Subcutaneous adipose tissue (tissue), 4 donors: ENCODE results near the gene PPARG. TPM values are rescaled to one million over a fixed set of nuclear protein-coding genes. Genes with fewer than 3 reads are reported as not detected.

Experiments used
- CTCF ChIP-seq: fragments of 450-650 bp; IDR thresholded peaks from one replicate; pipeline ENCODE4 v1.5.1; 2016; ENCODE audit warnings: low read depth, mild to moderate bottlenecking, control low read depth, antibody characterized with exemption, moderate library complexity
- total RNA-seq, 4 donors: library from RNA; depleted of rRNA; stranded (reverse); fragments of >200 nt; gene quantifications; one replicate each; pipeline ENCODE4 v1.1.0, GENCODE V29; 2016

The PPARG gene
- total RNA-seq, 4 donors from 2014 or later = 223 to 357 (median 337) TPM

GRCh38 chr3:12400616-12401194 lies 111.8 kb downstream of the PPARG start:
- TF ChIP-seq CTCF = no peak

GRCh38 chr3:12401208-12401607 lies 112.3 kb downstream of the PPARG start:
- TF ChIP-seq CTCF = no peak

- no peak for TF ChIP-seq CTCF
These were observed 116.8 kb downstream of the PPARG start for GRCh38 chr3:12405432-12406272.

- no peak for TF ChIP-seq CTCF
These were observed 120.3 kb downstream of the PPARG start for GRCh38 chr3:12408984-12409683.

DNA sequence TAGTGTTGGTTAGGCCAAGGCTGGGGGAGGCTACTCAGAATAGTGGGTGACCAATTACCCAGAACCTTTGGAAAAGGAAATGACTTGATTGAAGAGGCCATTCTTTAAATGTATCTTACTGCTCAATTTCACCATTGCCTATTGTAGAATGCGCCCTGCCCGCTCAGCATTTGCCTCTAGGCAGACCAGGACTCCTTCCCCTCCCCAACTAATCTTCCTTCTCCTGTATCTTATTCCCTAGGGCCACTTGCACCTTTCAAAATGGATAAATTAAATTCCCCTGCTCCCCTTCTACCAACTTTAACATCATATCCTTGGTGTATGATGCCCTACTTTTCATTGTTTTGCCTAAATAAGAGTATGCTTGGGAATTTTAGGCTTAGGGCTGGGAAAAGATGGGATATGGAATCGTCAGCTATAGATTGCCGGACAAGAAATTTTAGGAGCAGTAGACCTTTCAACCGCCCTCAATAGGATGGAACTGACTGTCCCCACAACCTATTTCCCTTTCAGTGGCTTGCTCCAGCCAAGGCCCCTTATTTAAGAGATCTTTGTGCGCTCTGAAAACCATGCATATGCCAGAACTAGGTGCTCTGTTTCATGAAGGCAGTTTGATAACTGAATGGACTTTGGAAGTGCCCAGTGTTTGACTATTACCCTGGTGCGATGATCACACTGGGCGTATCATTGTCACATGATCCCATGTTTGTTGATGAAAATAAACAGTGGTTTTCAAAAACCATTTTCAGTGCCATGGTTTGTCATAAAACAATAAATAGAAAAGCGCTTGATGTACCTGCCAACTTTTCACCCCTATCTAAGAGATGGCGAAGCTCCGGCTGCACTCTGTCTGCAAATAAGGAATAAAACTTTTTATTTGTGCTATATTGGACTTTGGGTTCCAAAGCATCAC lies 121.1 kb downstream of the PPARG start:
- TF ChIP-seq CTCF = no peak

DNA sequence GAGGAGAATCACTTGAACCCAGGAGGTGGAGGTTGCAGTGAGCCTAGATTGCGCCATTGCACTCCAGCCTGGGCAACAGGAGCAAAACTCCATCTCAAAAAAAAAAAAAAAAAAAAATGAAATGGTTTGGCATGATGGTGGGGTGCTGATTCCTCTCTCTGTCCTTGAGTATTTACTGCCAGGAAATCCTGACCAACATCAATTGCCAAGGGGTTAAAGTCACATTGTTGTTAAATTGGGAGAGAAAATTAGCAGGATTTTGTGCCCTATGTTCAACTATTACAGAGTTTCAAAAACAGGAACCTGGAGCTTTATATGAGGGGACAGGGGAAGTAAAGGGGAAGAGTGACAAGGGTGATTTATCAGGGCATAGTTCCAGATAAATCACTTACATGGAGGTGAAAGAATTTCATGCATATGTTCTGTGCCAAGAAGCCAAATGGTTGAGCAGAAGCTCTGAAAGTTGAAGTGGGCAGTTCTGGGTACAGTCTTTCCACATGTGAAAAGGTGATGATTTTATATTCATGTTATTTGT lies 124.9 kb downstream of the PPARG start:
- TF ChIP-seq CTCF = no peak
